Measurements from ENCODE around the gene IFI27L1.

Gene IFI27L1

GRCh38 chr14:94044476-94045091, 36.5 kb upstream of the IFI27L1 start:
- TF ChIP-seq ZFX (IDR thresholded peaks at IDR 0.05) (no peak), CTCF (conservative IDR thresholded peaks at IDR 0.05) (no peak)
- no peak overlapping the region for H3K27ac ChIP-seq

GRCh38 chr14:94045101-94045500, 36.0 kb upstream of the IFI27L1 start:
- TF ChIP-seq ZFX (IDR thresholded peaks at IDR 0.05) = no peak
- no peak for TF ChIP-seq CTCF (conservative IDR thresholded peaks at IDR 0.05)
- H3K27ac ChIP-seq = no peak overlapping the region

- TF ChIP-seq CTCF (conservative IDR thresholded peaks at IDR 0.05) (no peak), ZFX (IDR thresholded peaks at IDR 0.05) (no peak)
- H3K27ac ChIP-seq = no peak overlapping the region
Measured at GRCh38 chr14:94045563-94046345, 35.4 kb upstream of the IFI27L1 start.

GRCh38 chr14:94046696-94047250, 34.3 kb upstream of the IFI27L1 start:
- no peak for TF ChIP-seq ZFX (IDR thresholded peaks at IDR 0.05)
- TF ChIP-seq CTCF (conservative IDR thresholded peaks at IDR 0.05) = no peak
- H3K27ac ChIP-seq = no peak overlapping the region

GRCh38 chr14:94047581-94047980, 33.5 kb upstream of the IFI27L1 start:
- H3K27ac ChIP-seq = no peak overlapping the region
- no peak for TF ChIP-seq CTCF (conservative IDR thresholded peaks at IDR 0.05)
- no peak for TF ChIP-seq ZFX (IDR thresholded peaks at IDR 0.05)

- H3K27ac ChIP-seq = no peak overlapping the region
- TF ChIP-seq ZFX (IDR thresholded peaks at IDR 0.05) = no peak
- no peak for TF ChIP-seq CTCF (conservative IDR thresholded peaks at IDR 0.05)
Measured at GRCh38 chr14:94048691-94049624, 32.2 kb upstream of the IFI27L1 start.

Measured in C4-2B (cell line).